SK-N-MC (cell line): ENCODE measurements around the gene NETO1.

Experiments
- EZH2 ChIP-seq: fragments of 200-600 bp; sonication (generic); IDR thresholded peaks from one replicate; pipeline ENCODE4 v1.6.1; 2017; ENCODE audit warnings: antibody characterized with exemption
- POLR2AphosphoS5 ChIP-seq: IDR thresholded peaks from 2 replicates; pipeline ENCODE4 v1.6.1; 2012; ENCODE audit warnings: mild to moderate bottlenecking, low read depth, low read length, borderline replicate concordance

- no peak for TF ChIP-seq POLR2AphosphoS5
- no peak for TF ChIP-seq EZH2
Observed at GRCh38 chr18:72840109-72840508, 27.7 kb downstream of the NETO1 start.
